Vagina (tissue), 2 donors: ENCODE results near the gene MB21D2. TPM values are rescaled to one million over a fixed set of nuclear protein-coding genes. Genes with fewer than 3 reads are reported as not detected.

Experiments
- DNase-seq, 2 donors: peaks; one replicate each; pipeline ENCODE4 v3.0.0-alpha.2; 2017; ENCODE audit errors: extremely low spot score in 2 of 2
- H3K27ac ChIP-seq: fragments of 200-600 bp; sonication (generic); one replicate; pipeline ENCODE4 v1.5.1; 2019
- H3K27me3 ChIP-seq: fragments of 200-600 bp; sonication (generic); one replicate; pipeline ENCODE4 v1.5.1; 2019
- H3K36me3 ChIP-seq, 2 donors: fragments of 200-600 bp; sonication (generic); one replicate each; pipeline ENCODE4 v1.5.1; 2017 to 2019
- H3K4me1 ChIP-seq: fragments of 200-600 bp; sonication (generic); one replicate; pipeline ENCODE4 v1.5.1; 2019
- H3K4me3 ChIP-seq, 2 donors: fragments of 200-600 bp; sonication (generic); 1 replicate in 1 of 2; 2 replicates in 1 of 2; pipeline ENCODE4 v1.5.1; 2016 to 2019
- H3K9me3 ChIP-seq: fragments of 200-600 bp; sonication (generic); one replicate; pipeline ENCODE4 v1.5.1; 2019
- POLR2A ChIP-seq, 2 donors: fragments of 450-650 bp; IDR thresholded peaks; one replicate each; pipeline ENCODE4 v1.6.1; 2017; ENCODE audit warnings: antibody characterized with exemption in 2 of 2, mild to moderate bottlenecking in 2 of 2, moderate library complexity in 2 of 2
- POLR2AphosphoS5 ChIP-seq, 2 donors: sonication (generic); formaldehyde crosslinking; IDR thresholded peaks; one replicate each; pipeline ENCODE4 v1.9.0; 2017; ENCODE audit warnings: antibody characterized with exemption in 2 of 2, mild to moderate bottlenecking in 2 of 2, low read depth in 1 of 2; ENCODE audit not compliant: insufficient read depth in 1 of 2
- intact Hi-C: fragments of 100-400 bp; cut with DNase I; formaldehyde crosslinking; loops from one replicate; pipeline ENCODE4 v1.15.1; 2023
- total RNA-seq: library from RNA; depleted of rRNA; stranded (reverse); fragments of >200 nt; gene quantifications from one replicate; pipeline ENCODE4 v1.2.3, GENCODE V29; 2016
- TF ChIP-seq, protein P1 (sequence below), 3 experiments: fragments of 450-650 bp in 2 of 3; fragments of 200-600 bp in 1 of 3; sonication (generic) in 1 of 3; IDR thresholded peaks; one replicate each; pipeline ENCODE4 v1.5.1; 2017 to 2019; ENCODE audit warnings: antibody characterized with exemption in 3 of 3, mild to moderate bottlenecking in 2 of 3, moderate library complexity in 2 of 3

MB21D2 gene
- total RNA-seq, 1 donor from 2014 or later = 5.6 TPM

DNA sequence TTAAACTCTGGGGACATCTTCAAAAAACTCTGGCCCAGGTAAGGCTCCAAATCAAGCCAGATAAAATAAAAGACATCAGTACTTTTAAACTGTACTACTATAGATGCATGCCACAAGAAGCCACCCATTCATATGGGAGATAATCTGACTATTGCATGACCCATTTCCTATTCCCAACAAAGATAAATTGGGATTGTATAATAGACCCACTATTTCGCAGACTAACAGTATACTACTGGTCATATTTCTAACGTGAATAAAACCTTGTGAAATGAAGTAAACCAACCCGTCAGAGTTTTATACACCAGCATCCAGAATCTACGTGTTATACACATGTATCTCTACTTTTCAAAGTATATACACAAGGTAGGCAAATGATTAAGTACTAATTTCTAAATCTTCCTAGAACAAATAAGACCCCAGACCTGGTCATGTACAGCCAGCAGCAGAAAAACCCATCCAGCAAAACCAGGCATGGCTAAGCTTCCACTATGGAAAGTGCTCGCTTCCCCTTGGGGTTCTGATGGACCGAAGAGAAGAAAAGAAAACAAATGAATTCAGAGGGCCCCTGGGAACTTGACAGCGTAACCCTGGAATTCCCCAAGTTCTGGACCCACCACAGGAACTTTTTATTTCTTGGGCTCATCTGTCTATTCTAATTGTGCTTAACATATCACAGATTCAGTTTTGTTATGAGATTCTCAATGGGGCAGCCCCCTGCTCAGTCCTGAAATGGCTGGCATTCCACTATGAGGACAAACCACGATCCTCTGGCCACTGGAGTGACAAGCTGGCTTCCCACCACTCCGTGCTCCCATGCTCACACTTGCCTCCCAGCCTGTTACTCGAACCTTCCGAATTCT lies 69.1 kb downstream of the MB21D2 start:
- no peak overlapping the region for H3K4me3 ChIP-seq
- intact Hi-C loops = no loop called here
- no peak for DNase-seq
- H3K27ac ChIP-seq = no peak overlapping the region
- H3K9me3 ChIP-seq = no peaks in the 10 kb centered on the region
- no peaks in the 10 kb centered on the region for H3K36me3 ChIP-seq
- no peaks in the 10 kb centered on the region for H3K27me3 ChIP-seq
- H3K4me1 ChIP-seq = peaks cover 35% of the 10 kb centered on the region
- TF ChIP-seq POLR2AphosphoS5 (IDR thresholded peaks at IDR 0.05; ENCODE audit: insufficient read depth in 1 of 2, low read depth in 1 of 2) = no peak
- no peak for TF ChIP-seq POLR2A (IDR thresholded peaks at IDR 0.05)
- TF ChIP-seq, protein P1, sequence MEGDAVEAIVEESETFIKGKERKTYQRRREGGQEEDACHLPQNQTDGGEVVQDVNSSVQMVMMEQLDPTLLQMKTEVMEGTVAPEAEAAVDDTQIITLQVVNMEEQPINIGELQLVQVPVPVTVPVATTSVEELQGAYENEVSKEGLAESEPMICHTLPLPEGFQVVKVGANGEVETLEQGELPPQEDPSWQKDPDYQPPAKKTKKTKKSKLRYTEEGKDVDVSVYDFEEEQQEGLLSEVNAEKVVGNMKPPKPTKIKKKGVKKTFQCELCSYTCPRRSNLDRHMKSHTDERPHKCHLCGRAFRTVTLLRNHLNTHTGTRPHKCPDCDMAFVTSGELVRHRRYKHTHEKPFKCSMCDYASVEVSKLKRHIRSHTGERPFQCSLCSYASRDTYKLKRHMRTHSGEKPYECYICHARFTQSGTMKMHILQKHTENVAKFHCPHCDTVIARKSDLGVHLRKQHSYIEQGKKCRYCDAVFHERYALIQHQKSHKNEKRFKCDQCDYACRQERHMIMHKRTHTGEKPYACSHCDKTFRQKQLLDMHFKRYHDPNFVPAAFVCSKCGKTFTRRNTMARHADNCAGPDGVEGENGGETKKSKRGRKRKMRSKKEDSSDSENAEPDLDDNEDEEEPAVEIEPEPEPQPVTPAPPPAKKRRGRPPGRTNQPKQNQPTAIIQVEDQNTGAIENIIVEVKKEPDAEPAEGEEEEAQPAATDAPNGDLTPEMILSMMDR (IDR thresholded peaks at IDR 0.05) = no peak

DNA sequence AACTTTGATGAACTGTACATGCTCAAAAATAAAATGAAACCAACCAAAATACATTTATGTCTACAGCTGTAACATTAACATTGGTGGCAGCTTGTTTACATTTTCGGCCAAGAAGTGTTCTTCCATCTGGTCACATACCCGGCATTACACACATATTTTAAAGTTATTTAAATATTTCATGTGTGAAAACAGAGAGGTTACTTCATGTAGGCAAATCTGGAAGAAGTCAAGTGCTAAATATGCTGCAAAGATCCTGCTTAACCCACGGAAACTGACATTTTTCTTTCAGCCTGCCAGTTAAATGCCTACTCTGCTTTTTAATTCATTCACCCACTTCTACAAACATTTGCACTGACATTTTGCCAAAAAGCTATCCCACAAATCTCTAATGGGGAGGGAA lies 69.7 kb downstream of the MB21D2 start:
- Histone ChIP-seq H3K4me1 (peaks cover 35% of the 10 kb centered on the region), H3K27me3 (no peaks in the 10 kb centered on the region), H3K36me3 (no peaks in the 10 kb centered on the region), H3K9me3 (no peaks in the 10 kb centered on the region), H3K4me3 (no peak overlapping the region), H3K27ac (no peak overlapping the region)
- intact Hi-C loops = no loop called here
- no peak for DNase-seq
- TF ChIP-seq, protein P1 (IDR thresholded peaks at IDR 0.05) = no peak
- TF ChIP-seq POLR2A (IDR thresholded peaks at IDR 0.05) (no peak), POLR2AphosphoS5 (IDR thresholded peaks at IDR 0.05; ENCODE audit: insufficient read depth in 1 of 2, low read depth in 1 of 2) (no peak)

DNA sequence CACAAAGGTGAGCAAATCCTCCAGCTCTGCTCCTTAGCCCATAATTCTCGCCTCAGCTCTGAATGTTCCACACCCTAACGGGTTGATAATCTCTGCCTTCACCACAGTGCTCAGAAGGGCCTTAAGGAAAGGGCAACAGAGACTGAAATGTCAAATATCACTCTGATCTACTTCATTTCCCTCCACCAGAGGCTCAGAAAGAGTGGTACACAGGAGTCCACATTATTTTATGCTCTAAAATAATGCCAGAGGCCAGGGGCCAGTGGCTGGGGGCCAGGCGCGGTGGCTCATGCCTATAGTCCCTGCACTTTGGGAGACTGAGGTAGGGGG lies 72.2 kb downstream of the MB21D2 start:
- no peak for TF ChIP-seq POLR2AphosphoS5 (IDR thresholded peaks at IDR 0.05; ENCODE audit: insufficient read depth in 1 of 2, low read depth in 1 of 2)
- TF ChIP-seq, protein P1 (IDR thresholded peaks at IDR 0.05) = no peak
- TF ChIP-seq POLR2A (IDR thresholded peaks at IDR 0.05) = no peak
- Histone ChIP-seq H3K4me3 (no peak overlapping the region), H3K27ac (no peak overlapping the region), H3K27me3 (no peaks in the 10 kb centered on the region), H3K36me3 (no peaks in the 10 kb centered on the region), H3K4me1 (peaks cover 20% of the 10 kb centered on the region), H3K9me3 (no peaks in the 10 kb centered on the region)
- DNase-seq = no peak
- intact Hi-C loops = no loop called here

DNA sequence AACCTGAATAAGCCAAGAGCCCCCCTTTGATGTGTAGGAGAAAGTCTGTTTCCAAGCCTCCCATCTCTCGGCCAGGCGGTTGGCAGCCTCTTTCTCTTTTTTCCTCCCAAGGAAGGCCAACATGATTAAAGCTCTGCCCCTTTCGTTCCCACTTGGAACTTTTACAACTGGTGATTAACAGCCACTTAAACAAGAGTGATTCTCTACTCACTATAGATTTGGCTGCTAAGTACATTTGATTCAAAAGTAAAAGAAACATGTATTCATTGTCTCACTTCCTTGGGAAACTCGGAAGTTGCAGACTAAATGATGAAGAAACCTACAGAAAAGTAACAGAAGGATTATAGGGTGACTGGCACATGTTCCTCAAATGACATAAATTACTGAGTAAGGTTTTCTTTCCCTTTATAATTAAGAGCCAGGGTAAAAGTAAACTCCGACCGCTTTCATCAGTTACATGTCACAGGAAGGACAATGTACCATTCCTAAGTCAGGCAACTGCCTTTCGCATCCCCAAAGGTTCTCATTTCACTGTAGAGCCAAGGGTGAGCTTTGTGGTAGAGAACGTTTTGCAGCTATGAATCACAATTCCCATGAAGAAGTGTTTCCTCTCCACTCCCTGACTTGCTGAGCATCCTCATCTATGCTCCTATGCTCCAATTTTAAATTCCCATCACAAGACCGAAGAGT lies 72.7 kb downstream of the MB21D2 start:
- no peak for DNase-seq
- Histone ChIP-seq H3K27ac (no peak overlapping the region), H3K4me3 (no peak overlapping the region), H3K9me3 (no peaks in the 10 kb centered on the region), H3K27me3 (no peaks in the 10 kb centered on the region), H3K4me1 (peaks cover 15% of the 10 kb centered on the region), H3K36me3 (no peaks in the 10 kb centered on the region)
- intact Hi-C loops = no loop called here
- TF ChIP-seq POLR2A (IDR thresholded peaks at IDR 0.05) = no peak
- TF ChIP-seq POLR2AphosphoS5 (IDR thresholded peaks at IDR 0.05; ENCODE audit: insufficient read depth in 1 of 2, low read depth in 1 of 2) = no peak
- TF ChIP-seq, protein P1 (IDR thresholded peaks at IDR 0.05) = no peak

DNA sequence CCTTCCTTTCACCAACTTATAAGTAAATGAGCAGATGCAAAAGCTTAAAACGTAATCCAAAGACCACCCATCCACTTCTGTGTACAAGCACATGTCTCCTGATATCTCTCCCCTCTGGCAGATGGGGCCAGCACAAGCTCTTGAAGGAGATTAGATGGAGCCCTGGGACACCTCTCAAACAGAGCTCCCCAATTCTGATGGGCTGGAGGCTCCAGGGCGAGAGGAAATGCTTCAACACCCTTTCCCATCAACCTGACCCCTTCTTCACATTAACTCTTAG lies 73.2 kb downstream of the MB21D2 start:
- no peaks in the 10 kb centered on the region for H3K9me3 ChIP-seq
- no peak overlapping the region for H3K4me3 ChIP-seq
- H3K27me3 ChIP-seq = no peaks in the 10 kb centered on the region
- intact Hi-C loops = no loop called here
- peaks cover 11% of the 10 kb centered on the region for H3K4me1 ChIP-seq
- H3K27ac ChIP-seq = no peak overlapping the region
- no peaks in the 10 kb centered on the region for H3K36me3 ChIP-seq
- DNase-seq = no peak
- TF ChIP-seq POLR2A (IDR thresholded peaks at IDR 0.05) = no peak
- TF ChIP-seq, protein P1 (IDR thresholded peaks at IDR 0.05) = no peak
- no peak for TF ChIP-seq POLR2AphosphoS5 (IDR thresholded peaks at IDR 0.05; ENCODE audit: insufficient read depth in 1 of 2, low read depth in 1 of 2)
